ENCODE data around the gene PLXNB2.

- TF ChIP-seq TAF1 (IDR thresholded peaks at IDR 0.05; ENCODE audit: borderline replicate concordance, low read depth, low read length), result no peak
- no peak for TF ChIP-seq CHD2 (IDR thresholded peaks at IDR 0.05; ENCODE audit: low read length, partially characterized antibody)
- TF ChIP-seq, protein P1, sequence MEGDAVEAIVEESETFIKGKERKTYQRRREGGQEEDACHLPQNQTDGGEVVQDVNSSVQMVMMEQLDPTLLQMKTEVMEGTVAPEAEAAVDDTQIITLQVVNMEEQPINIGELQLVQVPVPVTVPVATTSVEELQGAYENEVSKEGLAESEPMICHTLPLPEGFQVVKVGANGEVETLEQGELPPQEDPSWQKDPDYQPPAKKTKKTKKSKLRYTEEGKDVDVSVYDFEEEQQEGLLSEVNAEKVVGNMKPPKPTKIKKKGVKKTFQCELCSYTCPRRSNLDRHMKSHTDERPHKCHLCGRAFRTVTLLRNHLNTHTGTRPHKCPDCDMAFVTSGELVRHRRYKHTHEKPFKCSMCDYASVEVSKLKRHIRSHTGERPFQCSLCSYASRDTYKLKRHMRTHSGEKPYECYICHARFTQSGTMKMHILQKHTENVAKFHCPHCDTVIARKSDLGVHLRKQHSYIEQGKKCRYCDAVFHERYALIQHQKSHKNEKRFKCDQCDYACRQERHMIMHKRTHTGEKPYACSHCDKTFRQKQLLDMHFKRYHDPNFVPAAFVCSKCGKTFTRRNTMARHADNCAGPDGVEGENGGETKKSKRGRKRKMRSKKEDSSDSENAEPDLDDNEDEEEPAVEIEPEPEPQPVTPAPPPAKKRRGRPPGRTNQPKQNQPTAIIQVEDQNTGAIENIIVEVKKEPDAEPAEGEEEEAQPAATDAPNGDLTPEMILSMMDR (IDR thresholded peaks at IDR 0.05), result no peak
- no peak for TF ChIP-seq EP300 (IDR thresholded peaks at IDR 0.05; ENCODE audit: borderline replicate concordance in 1 of 2, low read depth in 1 of 2, low read length in 1 of 2)
- no peak for TF ChIP-seq POLR2AphosphoS5 (IDR thresholded peaks at IDR 0.05; ENCODE audit: low read depth, low read length)
- TF ChIP-seq, protein P2, sequence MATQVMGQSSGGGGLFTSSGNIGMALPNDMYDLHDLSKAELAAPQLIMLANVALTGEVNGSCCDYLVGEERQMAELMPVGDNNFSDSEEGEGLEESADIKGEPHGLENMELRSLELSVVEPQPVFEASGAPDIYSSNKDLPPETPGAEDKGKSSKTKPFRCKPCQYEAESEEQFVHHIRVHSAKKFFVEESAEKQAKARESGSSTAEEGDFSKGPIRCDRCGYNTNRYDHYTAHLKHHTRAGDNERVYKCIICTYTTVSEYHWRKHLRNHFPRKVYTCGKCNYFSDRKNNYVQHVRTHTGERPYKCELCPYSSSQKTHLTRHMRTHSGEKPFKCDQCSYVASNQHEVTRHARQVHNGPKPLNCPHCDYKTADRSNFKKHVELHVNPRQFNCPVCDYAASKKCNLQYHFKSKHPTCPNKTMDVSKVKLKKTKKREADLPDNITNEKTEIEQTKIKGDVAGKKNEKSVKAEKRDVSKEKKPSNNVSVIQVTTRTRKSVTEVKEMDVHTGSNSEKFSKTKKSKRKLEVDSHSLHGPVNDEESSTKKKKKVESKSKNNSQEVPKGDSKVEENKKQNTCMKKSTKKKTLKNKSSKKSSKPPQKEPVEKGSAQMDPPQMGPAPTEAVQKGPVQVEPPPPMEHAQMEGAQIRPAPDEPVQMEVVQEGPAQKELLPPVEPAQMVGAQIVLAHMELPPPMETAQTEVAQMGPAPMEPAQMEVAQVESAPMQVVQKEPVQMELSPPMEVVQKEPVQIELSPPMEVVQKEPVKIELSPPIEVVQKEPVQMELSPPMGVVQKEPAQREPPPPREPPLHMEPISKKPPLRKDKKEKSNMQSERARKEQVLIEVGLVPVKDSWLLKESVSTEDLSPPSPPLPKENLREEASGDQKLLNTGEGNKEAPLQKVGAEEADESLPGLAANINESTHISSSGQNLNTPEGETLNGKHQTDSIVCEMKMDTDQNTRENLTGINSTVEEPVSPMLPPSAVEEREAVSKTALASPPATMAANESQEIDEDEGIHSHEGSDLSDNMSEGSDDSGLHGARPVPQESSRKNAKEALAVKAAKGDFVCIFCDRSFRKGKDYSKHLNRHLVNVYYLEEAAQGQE (IDR thresholded peaks at IDR 0.05; ENCODE audit: low read depth, low read length), result no peak
- TF ChIP-seq TCF12 (IDR thresholded peaks at IDR 0.05), result no peak
- TF ChIP-seq GABPA (IDR thresholded peaks at IDR 0.05; ENCODE audit: low read depth), result no peak
- TF ChIP-seq EZH2phosphoT487 (IDR thresholded peaks at IDR 0.05; ENCODE audit: borderline replicate concordance, low read depth), result no peak
- TF ChIP-seq SIN3A (IDR thresholded peaks at IDR 0.05; ENCODE audit: borderline replicate concordance, low read depth, low read length), result no peak
- TF ChIP-seq, protein P3, sequence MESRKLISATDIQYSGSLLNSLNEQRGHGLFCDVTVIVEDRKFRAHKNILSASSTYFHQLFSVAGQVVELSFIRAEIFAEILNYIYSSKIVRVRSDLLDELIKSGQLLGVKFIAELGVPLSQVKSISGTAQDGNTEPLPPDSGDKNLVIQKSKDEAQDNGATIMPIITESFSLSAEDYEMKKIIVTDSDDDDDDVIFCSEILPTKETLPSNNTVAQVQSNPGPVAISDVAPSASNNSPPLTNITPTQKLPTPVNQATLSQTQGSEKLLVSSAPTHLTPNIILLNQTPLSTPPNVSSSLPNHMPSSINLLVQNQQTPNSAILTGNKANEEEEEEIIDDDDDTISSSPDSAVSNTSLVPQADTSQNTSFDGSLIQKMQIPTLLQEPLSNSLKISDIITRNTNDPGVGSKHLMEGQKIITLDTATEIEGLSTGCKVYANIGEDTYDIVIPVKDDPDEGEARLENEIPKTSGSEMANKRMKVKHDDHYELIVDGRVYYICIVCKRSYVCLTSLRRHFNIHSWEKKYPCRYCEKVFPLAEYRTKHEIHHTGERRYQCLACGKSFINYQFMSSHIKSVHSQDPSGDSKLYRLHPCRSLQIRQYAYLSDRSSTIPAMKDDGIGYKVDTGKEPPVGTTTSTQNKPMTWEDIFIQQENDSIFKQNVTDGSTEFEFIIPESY (IDR thresholded peaks at IDR 0.05; ENCODE audit: borderline replicate concordance, low read depth), result no peak
- no peak for TF ChIP-seq RFX5 (IDR thresholded peaks at IDR 0.05; ENCODE audit: low read length)
- no peak for TF ChIP-seq JUND (IDR thresholded peaks at IDR 0.05)
- TF ChIP-seq USF1 (IDR thresholded peaks at IDR 0.05; ENCODE audit: borderline replicate concordance, low read depth), result no peak
Measured at GRCh38 chr22:50348058-50348457, 40.6 kb upstream of the PLXNB2 start.

Measured in SK-N-SH (cell line).